HFFc6 (cell line): ENCODE measurements around the gene GPR153. TPM values are rescaled to one million over a fixed set of nuclear protein-coding genes. Genes with fewer than 3 reads are reported as not detected.

ENCODE experiments used
- DNase-seq: peaks from one replicate; pipeline ENCODE4 v3.0.0-alpha.2; 2018
- H3K27ac Mint-ChIP-seq: 2 replicates; pipeline ENCODE4 v1.8.0; 2020; ENCODE audit warnings: mild to moderate bottlenecking, mixed read lengths
- H3K27me3 Mint-ChIP-seq: 2 replicates; pipeline ENCODE4 v1.8.0; 2021; ENCODE audit warnings: mild to moderate bottlenecking, moderate library complexity, mixed read lengths; ENCODE audit not compliant: insufficient read depth
- H3K36me3 Mint-ChIP-seq: 2 replicates; pipeline ENCODE4 v1.8.0; 2021; ENCODE audit warnings: low read depth, mixed read lengths
- H3K4me1 Mint-ChIP-seq: 2 replicates; pipeline ENCODE4 v1.8.0; 2020; ENCODE audit warnings: low read depth, mixed read lengths
- H3K4me3 Mint-ChIP-seq: 2 replicates; pipeline ENCODE4 v1.8.0; 2020; ENCODE audit warnings: mild to moderate bottlenecking, moderate library complexity, mixed read lengths
- H3K9me3 Mint-ChIP-seq: 2 replicates; pipeline ENCODE4 v1.8.0; 2020; ENCODE audit warnings: mild to moderate bottlenecking, mixed read lengths
- total RNA-seq, 6 experiments: library from RNA; stranded (reverse); fragmentation: NEBNext Ultra II Directional; extraction: Animal tissue kit (Norgen Biotek cat#: 25700); gene quantifications; 2 replicates in 1 of 6; 3 replicates in 5 of 6; pipeline ENCODE4 v1.2.3, GENCODE V29; 2021
- TF ChIP-seq, protein P1 (sequence below): fragments of 200-600 bp; sonication (generic); IDR thresholded peaks from 2 replicates; pipeline ENCODE4 v1.5.0; 2021; ENCODE audit warnings: antibody characterized with exemption, mild to moderate bottlenecking

GPR153 gene
- total RNA-seq, 6 experiments from 2014 or later, result 6.0 to 7.9 (median 7.2) TPM

DNA sequence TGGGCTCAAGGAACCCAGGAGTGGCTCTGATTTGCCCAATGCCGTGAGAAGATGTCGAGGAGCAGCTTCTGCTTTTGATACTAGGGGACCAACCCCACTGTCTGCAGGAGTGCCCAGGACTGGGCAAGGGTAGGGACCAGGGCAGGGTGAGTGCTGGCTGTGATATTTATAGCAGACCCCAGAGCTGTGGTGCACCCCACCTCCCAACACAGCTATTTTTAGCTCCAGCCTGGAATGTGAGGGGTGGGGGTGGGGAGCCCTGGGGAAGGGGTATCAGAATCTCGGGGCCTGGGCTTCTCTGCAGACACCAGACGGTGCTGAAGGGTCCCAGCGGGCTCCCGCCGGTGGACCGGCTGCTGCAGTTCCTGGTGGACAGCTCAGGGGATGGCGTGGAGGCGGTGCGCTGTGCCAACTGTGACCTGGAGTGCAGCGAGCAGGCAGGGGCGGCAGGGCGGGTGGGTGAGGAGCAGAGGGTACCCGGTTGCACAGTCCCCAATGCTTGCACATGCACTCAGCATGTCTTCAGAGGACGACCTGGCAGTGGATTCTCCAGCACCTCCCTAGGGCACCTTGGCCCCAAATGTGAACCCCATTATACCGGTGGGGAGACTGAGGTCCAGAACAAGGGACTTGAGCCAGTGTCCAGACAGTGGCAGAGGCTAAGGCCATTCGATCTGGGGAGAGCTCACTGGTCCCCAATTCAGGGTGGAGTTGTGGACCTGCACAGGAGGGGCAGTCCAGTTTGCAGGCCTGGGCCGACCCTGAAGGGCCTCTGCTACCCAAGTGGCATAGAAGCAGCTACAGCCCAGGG, 53.6 kb downstream of the GPR153 start:
- H3K36me3 Mint-ChIP-seq, result no peaks in the 10 kb centered on the region
- H3K4me1 Mint-ChIP-seq, result no peaks in the 10 kb centered on the region
- DNase-seq, result no peak
- H3K27ac Mint-ChIP-seq, result no peak overlapping the region
- peak overlapping the region; percentile 46 for H3K4me3 Mint-ChIP-seq
- TF ChIP-seq, protein P1, sequence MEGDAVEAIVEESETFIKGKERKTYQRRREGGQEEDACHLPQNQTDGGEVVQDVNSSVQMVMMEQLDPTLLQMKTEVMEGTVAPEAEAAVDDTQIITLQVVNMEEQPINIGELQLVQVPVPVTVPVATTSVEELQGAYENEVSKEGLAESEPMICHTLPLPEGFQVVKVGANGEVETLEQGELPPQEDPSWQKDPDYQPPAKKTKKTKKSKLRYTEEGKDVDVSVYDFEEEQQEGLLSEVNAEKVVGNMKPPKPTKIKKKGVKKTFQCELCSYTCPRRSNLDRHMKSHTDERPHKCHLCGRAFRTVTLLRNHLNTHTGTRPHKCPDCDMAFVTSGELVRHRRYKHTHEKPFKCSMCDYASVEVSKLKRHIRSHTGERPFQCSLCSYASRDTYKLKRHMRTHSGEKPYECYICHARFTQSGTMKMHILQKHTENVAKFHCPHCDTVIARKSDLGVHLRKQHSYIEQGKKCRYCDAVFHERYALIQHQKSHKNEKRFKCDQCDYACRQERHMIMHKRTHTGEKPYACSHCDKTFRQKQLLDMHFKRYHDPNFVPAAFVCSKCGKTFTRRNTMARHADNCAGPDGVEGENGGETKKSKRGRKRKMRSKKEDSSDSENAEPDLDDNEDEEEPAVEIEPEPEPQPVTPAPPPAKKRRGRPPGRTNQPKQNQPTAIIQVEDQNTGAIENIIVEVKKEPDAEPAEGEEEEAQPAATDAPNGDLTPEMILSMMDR, result no peak
- no peaks in the 10 kb centered on the region for H3K9me3 Mint-ChIP-seq
- H3K27me3 Mint-ChIP-seq, result peaks cover 1% of the 10 kb centered on the region; the same call in 1 of the 2 replicates

DNA sequence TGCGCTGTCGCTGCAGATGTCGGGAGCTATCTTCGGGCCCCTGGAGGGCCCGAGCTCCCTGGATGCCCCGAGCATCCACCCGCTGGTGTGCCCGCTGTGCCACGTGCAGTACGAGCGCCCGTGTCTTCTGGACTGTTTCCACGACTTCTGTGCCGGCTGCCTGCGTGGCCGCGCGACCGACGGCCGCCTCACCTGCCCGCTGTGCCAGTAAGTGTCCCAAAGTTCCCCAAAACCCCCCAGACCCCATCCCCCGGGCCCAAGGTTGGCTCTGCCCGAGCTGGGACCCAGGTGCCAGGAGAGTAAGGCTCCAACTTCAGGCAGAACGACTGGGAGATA, 54.4 kb downstream of the GPR153 start:
- Mint-ChIP-seq H3K4me3 (peak overlapping the region; percentile 46), H3K27ac (no peak overlapping the region), H3K27me3 (peaks cover 2% of the 10 kb centered on the region), H3K4me1 (no peaks in the 10 kb centered on the region), H3K9me3 (no peaks in the 10 kb centered on the region), H3K36me3 (no peaks in the 10 kb centered on the region)
- TF ChIP-seq, protein P1, result no peak
- DNase-seq, result no peak

DNA sequence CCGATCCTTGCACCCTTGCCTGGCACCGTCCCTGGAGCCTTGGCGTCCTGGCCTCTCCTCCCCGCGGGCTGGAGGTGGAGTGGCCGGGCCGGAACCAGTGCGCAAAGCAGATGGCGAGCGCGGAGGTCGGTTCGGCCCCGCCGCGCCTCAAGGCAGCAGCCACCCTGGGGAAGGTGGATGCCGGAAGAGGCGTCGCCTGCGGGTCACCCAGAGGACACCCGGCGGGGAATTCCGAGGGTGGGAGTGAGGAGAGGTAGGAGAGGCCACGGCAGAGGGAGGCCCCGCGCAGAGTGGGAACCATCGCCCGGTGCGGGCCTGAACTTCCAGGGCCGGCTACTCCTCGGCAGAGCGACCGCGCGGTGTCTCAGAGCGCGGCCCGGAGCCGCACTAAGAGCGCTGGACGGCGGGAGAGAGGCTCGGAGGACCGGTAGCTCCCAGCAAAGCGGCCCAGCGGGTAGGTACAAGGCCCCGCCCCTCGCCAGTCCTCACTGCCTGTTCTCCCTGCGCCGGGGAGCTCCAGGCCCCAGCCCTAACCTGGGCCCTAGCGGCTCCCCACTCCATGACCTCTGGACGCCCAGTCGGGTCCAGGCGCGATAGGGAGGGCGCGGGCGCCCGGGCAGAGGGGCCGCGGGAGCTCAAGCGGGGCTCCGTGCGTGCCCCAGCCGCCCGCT, 54.9 kb downstream of the GPR153 start, which contains the start of gene RNF207:
Gene RNF207 (plus strand): TSS at position 271 of the 671 bp plus-strand sequence. CDS start 417 bp downstream, outside the sequence.
- TF ChIP-seq, protein P1, result no peak
- Mint-ChIP-seq H3K4me1 (no peaks in the 10 kb centered on the region), H3K9me3 (no peaks in the 10 kb centered on the region), H3K27ac (no peak within 1 kb of the TSS), H3K4me3 (peak within 1 kb of the TSS; percentile 56), H3K27me3 (peaks cover 4% of the 10 kb centered on the region), H3K36me3 (no peaks in the 10 kb centered on the region)
- peak; percentile 48 for DNase-seq

DNA sequence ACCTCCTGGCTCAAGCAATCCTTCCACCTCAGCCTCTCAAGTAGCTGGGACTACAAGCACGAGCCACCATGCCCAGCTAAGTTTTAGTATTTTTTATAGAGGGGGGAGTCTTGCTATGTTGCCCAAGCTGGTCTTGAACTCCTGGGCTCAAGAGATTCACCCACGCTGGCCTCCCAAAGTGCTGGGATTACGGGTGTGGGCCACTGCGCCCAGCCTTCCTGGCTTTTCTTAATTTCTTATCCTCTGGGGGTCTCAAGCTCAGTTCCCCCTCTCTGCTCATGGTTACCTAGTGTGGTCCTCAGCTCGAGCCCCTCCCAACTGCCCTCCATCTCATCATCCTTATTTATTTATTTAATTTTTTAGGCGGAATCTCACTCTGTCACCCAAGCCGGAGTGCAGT, 58.6 kb downstream of the GPR153 start:
- H3K9me3 Mint-ChIP-seq, result no peaks in the 10 kb centered on the region
- H3K4me3 Mint-ChIP-seq, result no peak overlapping the region
- DNase-seq, result no peak
- TF ChIP-seq, protein P1, result no peak
- peaks cover 4% of the 10 kb centered on the region for H3K27me3 Mint-ChIP-seq
- no peak overlapping the region for H3K27ac Mint-ChIP-seq
- peaks cover 16% of the 10 kb centered on the region for H3K36me3 Mint-ChIP-seq
- H3K4me1 Mint-ChIP-seq, result peaks cover 28% of the 10 kb centered on the region

DNA sequence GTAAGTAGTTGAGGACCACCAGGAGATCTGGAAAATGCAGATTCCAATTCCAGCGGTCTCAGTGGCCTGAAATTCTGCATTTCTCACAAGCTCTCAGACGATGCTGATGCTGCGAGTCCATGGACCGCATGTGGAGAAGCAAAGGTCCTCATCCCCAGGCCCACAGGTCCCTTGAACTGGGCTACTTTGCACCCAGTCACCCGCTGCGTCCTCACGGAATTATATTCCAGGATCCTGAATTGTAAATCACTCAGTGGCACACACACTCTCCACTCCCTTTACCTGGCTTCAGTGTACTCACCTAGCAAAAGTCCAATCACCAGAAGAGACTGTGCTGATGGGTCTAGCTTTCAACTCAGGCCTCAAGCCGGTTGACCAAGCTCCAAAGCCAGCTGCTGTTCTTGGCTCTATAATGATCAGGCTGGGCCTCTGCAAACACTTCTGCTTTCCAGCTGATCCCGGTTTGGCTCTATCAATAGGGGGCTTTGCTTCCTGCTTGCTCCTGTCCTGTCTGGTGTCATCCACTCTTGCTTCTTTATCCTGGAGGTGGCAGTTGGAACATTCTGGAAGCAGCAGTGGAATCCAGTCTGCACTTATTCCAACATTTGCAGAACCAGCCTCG, 60.6 kb downstream of the GPR153 start:
- TF ChIP-seq, protein P1, result no peak
- peaks cover 36% of the 10 kb centered on the region for H3K4me1 Mint-ChIP-seq
- no peak for DNase-seq
- H3K4me3 Mint-ChIP-seq, result peak overlapping the region; percentile 93
- peaks cover 28% of the 10 kb centered on the region for H3K36me3 Mint-ChIP-seq
- no peaks in the 10 kb centered on the region for H3K9me3 Mint-ChIP-seq
- peak overlapping the region; percentile 77 for H3K27ac Mint-ChIP-seq
- peaks cover 4% of the 10 kb centered on the region for H3K27me3 Mint-ChIP-seq
